NCI-H446 (cell line): ENCODE data around the gene CYB561A3.

Source experiments
- DNase-seq, 2 experiments: peaks; one replicate each; lab custom pipeline; 2025; lab: John Stamatoyannopoulos, UW

Gene CYB561A3

DNA sequence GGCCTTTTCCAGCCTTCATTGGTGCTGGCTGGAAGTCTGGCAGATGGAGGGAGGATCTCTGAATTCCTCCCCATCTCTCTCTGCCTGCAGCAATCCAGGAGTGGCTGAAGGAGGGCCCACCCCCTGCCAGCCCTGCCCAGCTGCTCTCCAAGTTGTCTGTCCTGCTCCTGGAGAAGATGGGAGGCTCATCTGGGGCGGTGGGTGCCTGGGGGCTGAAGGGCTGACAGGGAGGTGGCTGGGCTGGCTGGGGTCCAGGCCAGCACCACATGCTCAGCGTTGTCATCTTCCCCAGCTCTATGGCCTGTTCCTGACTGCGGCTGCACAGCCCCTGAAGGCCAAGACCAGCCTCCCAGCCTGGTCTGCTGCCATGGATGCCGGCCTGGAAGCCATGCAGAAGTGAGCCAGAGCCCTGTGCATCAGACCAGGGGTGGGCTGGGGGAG lies 16.5 kb downstream of the CYB561A3 start:
- peak in 1 of 2 experiments; percentile 59 for DNase-seq

DNA sequence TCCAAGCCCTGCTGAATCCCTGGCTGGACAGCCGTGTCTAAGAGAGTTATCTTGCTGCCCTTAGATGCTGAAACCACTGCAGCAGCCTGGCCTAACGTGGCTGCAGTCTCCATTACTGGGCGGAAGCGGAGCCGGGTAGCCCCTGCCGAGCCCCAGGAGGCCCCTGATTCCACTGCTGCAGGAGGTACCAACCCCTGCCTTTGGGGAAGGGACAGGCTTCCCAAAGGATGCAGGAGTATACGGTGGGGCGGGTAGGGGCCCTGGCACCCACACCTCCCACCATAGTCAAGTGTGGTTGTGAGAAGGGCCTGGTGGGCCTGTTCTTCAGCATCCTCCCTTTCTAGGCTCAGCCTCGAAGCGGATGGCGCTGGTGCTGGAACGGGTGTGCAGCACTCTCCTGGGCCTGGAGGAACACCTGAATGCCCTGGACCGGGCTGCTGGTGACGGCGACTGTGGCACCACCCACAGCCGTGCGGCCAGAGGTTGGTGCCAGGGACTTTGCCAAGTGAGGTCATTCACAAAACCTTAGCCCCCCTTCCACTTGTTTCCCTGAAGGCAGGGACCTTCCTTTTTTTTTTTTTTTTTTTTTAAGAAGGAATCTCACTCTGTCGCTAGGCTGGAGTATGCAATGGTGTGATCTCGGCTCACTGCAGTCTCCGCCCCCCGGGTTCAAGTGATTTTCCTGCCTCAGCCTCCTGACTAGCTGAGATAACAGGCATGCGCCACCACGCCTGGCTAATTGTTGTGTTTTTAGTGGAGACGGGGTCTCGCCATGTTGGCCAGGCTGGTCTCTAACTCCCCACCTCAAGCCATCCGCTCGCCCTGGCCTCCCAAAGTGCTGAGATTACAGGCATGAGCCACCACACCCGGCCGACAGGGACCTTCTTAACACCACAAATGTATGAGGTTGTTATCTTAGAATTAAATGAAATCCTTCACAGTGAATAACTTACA lies 17.6 kb downstream of the CYB561A3 start:
- no peak for DNase-seq

DNA sequence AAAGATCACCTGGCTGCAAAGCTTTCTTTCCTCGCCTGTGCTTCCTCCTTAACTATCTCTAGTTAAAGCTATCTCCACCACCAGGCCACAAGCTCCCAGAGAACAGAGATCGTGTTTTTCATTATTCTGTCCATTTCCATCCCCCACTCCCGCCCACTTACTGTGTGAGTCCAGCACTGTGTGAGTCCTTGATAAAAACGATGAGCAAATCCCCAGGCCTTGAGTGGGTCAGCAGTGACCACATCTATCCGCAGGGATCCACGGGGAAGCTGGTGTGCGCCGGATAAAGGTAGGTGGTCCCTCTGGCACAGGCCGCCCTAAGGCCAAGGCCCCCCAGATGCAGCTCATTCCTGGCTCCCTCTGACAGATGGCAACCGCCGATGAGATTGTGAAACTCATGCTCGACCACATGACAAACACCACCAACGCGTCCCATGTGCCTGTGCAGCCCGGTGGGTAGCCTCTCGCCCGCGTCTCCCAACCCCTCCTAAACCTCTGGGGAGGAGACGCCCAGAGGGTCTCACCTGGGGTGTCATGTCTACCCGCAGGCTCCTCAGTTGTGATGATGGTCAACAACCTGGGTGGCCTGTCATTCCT lies 19.4 kb downstream of the CYB561A3 start:
- DNase-seq, result no peak

DNA sequence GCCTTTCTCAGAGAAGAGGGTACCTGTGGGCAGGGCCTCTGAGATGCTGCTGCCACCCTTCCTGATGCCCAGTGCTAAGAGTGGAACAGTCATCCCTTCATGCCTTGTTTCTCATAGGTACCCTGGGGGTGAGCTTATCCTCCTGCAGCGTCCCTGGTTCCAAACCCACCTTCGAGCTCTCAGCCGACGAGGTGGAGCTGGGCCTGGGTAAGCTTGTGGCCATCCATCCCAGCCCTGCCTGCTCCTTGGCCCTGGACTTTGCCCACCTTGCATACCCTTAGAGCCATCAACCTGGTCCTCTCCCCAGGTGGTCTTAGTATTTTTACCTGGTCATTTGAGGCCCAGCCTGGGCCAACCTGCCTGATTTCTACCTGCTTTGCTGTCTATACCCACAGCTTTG lies 20.0 kb downstream of the CYB561A3 start:
- DNase-seq, result no peak

GRCh38 chr11:61340979-61341378 lies 20.7 kb downstream of the CYB561A3 start:
- DNase-seq, result no peak

DNA sequence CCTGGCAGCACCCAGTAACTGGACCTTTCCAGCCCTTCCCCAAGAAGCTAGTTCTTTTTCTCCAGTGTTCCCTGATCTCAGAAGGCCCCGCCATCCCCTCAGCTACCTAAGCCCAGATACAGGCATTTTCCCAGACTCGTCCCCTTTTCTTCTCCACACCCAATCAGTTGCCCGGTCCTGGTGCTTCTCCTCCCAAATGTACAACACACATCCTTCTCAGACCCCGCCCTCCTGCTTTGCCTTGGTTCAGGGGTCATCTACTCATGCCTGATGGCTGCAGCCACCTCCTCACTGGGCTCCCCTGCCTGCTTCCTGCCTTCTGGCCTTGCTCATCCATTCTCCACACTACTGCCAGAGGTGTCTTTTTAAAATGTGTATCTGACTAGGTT lies 22.2 kb downstream of the CYB561A3 start:
- DNase-seq, result no peak

- no peak for DNase-seq
Measured at GRCh38 chr11:61338783-61339489, 22.7 kb downstream of the CYB561A3 start.

DNA sequence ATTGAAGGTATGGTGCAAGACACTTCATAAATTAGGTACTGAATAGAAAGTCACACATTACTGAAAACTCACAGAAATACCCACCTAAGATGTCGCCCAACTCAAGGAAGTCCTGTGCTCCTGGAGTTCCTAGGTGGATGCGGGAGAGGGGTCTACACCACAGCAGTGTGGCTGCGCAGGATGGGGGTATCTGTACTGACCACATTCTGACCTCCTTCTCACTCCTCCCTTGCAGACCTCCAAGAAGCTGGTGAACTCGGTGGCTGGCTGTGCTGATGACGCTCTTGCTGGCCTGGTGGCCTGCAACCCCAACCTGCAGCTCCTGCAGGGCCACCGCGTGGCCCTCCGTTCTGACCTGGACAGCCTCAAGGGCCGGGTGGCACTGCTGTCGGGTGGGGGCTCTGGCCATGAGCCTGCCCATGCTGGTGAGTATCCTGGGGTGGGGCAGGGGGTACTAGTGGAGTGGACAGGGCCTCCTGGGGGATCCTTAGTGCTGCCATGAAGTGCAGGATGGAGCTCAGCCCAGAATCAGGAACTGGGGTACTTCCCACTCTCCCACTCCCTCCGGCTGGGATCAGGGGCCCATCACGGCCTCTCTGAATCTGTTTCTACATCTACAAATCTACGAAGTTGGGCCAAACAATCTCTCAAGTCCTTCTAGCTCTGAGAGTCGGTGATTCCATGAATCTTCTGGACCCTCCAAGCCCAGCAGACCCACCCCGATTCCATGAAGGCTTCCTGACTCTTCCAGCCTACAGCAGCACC lies 23.8 kb downstream of the CYB561A3 start:
- DNase-seq, result no peak

GRCh38 chr11:61336171-61336935 lies 25.3 kb downstream of the CYB561A3 start:
- DNase-seq, result peak; percentile 67 to 87

- DNase-seq, result no peak
Measured at GRCh38 chr11:61335355-61335710, 26.3 kb downstream of the CYB561A3 start.

DNA sequence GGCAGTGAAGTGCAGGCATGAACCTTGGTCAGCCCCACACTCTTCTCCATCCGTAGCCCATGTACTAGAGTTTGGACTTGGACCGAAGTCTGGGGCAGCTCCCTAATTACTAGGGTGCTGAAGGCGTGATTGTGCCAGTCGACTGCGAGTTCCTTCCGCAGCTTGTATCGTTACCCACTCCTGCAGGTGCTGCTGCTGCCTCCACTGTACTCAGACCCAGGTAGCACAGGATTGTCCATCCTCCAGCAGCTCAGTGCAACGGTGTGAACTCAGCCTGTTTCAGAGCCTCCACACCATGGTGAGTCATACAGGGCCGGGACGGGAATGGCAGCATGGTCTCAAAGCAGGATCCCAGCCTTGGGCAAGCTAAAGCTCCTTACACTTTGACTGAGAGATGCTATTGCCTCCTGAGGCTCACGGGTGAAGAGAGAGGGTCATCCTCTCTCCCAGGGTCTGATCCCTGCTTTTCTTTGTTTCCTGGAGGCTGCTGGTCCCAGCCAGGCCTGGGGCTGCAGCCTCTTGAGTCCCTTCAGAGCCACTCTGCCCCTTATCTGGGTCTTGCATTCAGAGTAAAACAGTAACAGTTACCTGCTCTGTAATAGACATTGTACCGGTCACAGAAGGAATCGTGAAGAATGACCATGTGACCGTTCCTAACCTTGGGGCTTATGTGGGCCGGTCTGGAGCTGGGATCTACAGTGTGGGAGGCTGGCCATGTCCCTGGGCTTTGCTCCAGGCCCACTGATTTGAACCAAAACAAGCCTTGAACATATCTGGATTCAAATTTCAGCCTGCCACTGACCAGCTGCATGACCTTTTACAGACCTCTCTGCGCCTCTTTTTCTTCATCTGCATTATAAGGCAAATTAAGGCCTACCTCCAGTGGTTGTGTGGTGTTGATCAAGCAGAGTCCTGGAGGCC lies 27.0 kb downstream of the CYB561A3 start:
- DNase-seq, result peak in 1 of 2 experiments; percentile 20

GRCh38 chr11:61333550-61334433 lies 27.9 kb downstream of the CYB561A3 start:
- DNase-seq, result no peak

DNA sequence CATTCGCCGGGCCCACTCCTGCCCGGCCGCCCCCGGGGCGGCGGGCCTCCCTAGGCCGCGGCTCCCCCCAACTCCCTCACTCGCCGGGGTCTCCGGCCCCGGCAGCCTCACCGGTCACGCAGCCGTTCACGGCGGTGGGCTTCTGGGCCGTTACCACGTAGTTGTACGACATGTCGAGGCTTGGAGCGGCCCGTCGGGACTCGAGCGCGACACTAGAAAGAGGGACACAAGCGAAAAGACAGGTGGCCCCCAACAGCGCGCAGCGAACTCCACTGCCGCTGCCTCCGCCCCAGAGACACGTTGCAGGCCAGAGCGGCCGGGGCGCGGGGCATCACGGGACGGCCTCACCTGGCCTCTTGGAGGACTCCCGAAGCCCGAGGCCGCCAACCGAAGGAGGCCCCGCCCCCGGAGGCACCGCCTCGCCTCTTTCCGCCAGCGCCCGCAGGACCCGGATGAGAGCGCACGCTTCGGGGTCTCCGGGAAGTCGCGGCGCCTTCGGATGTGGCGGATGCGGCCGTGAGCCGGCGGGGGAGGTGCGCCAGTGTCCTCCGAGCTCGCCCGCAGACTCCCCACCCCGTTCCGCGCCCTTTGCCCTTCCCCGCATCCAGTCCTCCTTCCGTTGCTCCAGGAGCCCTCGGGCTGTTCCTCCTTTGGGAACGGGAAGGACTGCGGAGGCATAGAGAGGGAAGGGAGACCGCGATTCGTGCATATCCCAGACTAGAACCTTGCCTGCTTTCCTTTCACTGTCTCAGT lies 28.7 kb downstream of the CYB561A3 start, which contains the start of the genes DDB1 and TKFC:
DDB1 (minus strand) TSS at position 309 of the 753 bp plus-strand sequence; CDS start at position 172, 137 bp downstream.
TKFC (plus strand) TSS at position 432 of the 753 bp plus-strand sequence. CDS start 1,501 bp downstream, outside the sequence.
- DNase-seq, result peak; percentile 90 to 97

- no peak for DNase-seq
Measured at GRCh38 chr11:61332281-61332796, 29.3 kb downstream of the CYB561A3 start.

- DNase-seq, result no peak
Measured at GRCh38 chr11:61331651-61332050, 30.0 kb downstream of the CYB561A3 start.

GRCh38 chr11:61329871-61330270 lies 31.8 kb downstream of the CYB561A3 start:
- no peak for DNase-seq

DNA sequence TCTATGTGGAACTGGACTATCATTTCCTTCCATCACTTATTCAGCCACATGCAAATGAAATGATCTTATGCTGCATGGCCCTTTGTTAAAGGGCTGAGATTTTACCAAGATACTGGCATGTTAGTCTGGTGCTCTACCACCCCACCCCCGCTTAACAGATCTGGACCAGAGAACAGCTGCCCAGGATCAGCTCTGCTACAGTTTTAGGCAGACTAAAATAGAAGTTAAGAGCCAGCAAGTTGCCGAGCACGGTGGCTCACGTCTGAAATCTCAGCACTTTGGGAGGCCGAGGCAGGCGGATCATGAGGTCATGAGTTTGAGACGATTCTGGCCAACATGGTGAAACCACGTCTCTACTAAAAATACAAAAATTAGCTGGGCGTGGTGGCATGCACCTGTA lies 33.3 kb downstream of the CYB561A3 start:
- DNase-seq, result no peak

- no peak for DNase-seq
Measured at GRCh38 chr11:61327669-61328071, 34.0 kb downstream of the CYB561A3 start.
